ENCODE data around the gene CARMIL3. TPM values are rescaled to one million over a fixed set of nuclear protein-coding genes. Genes with fewer than 3 reads are reported as not detected.
"Not testable (repeated sequence)": the region's sequence is repeated elsewhere in the genome, so short reads cannot be mapped to it uniquely, and the experiment has no call there.

The CARMIL3 gene
- total RNA-seq, 1 donor from 2014 or later = 0.11 TPM

DNA sequence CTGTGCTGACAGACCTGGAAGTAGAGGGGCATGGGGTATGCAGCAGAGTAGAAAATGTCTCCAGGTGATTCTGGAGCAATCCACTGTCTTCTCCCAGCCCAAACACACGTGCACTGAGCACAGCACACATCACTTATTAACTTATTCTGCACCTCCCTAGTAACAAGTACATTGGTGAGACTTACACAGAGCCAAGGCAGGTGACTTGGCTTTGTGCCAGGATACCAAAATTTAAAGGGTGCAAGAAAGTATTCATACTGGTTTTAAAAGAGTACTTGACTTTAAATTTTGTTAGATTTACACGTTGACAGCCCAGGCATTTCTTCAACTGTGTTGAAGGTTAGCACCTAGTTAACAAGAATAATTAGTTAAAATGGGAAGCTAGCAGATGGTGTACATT is 11.1 kb upstream of the CARMIL3 start:
- H3K9me3 ChIP-seq (replicated peaks) = no peaks in the 10 kb centered on the region
- H3K36me3 ChIP-seq = no peaks in the 10 kb centered on the region
- no peaks in the 10 kb centered on the region for H3K27me3 ChIP-seq (ENCODE audit: low read depth)
- intact Hi-C loops (cut with micrococcal nuclease) = no loop called here
- DNase-seq = no peak
- H3K27ac ChIP-seq (replicated peaks) = no peak overlapping the region
- peaks cover 17% of the 10 kb centered on the region for H3K4me1 ChIP-seq
- TF ChIP-seq, protein P1, sequence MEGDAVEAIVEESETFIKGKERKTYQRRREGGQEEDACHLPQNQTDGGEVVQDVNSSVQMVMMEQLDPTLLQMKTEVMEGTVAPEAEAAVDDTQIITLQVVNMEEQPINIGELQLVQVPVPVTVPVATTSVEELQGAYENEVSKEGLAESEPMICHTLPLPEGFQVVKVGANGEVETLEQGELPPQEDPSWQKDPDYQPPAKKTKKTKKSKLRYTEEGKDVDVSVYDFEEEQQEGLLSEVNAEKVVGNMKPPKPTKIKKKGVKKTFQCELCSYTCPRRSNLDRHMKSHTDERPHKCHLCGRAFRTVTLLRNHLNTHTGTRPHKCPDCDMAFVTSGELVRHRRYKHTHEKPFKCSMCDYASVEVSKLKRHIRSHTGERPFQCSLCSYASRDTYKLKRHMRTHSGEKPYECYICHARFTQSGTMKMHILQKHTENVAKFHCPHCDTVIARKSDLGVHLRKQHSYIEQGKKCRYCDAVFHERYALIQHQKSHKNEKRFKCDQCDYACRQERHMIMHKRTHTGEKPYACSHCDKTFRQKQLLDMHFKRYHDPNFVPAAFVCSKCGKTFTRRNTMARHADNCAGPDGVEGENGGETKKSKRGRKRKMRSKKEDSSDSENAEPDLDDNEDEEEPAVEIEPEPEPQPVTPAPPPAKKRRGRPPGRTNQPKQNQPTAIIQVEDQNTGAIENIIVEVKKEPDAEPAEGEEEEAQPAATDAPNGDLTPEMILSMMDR (IDR thresholded peaks at IDR 0.05; ENCODE audit: borderline replicate concordance) = no peak
- no peak overlapping the region for H3K4me3 ChIP-seq

DNA sequence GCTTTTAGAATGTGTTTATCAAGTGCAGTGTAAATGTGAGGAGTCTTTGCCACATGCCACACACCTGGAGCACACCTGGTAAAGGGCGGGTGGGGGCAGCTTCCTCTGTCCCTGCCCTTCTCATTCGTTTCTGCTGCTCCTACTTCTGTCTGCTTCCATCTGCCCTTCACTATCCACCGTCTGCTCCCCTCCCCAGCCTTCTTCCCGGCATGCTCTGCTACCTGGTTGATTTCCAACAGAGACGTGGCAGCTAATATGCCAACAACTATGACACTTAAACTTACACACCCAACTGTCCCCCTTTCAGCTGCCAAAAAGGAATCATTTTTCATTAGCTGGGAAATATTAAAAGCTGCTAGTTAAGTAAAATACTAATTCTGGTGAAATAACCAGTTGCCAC is 9.1 kb upstream of the CARMIL3 start:
- DNase-seq = no peak
- Histone ChIP-seq H3K4me1 (no peaks in the 10 kb centered on the region), H3K36me3 (no peaks in the 10 kb centered on the region), H3K27me3 (ENCODE audit: low read depth) (no peaks in the 10 kb centered on the region), H3K4me3 (no peak overlapping the region), H3K9me3 (replicated peaks) (no peaks in the 10 kb centered on the region), H3K27ac (replicated peaks) (no peak overlapping the region)
- TF ChIP-seq, protein P1 (IDR thresholded peaks at IDR 0.05; ENCODE audit: borderline replicate concordance) = no peak
- intact Hi-C loops (cut with micrococcal nuclease) = no loop called here

DNA sequence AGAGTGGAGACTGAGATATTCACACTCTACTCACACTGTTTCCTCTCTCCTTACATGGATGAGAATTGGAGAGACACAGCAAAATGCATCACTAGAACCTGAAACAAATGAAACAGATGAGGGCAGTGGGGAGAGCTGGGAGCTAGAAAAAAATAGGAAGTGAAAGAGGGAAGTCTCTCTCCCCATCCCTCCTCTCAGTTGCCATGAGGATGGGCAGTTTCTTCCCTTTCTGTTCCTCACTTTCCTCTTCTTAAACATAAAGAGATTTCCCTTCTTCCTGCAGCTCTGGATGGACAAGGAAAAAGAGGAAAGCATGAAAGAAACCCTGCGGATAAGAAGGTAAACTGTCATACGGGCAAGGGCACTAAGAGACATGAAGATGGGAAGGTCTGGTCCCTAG is 2.8 kb upstream of the CARMIL3 start:
- H3K27me3 ChIP-seq (ENCODE audit: low read depth); intact Hi-C loops (cut with micrococcal nuclease); H3K27ac ChIP-seq (replicated peaks): not testable (repeated sequence)

GRCh38 chr14:24050753-24051152 is 1.1 kb upstream of the CARMIL3 start:
- peaks cover 17% of the 10 kb centered on the region for H3K27me3 ChIP-seq (ENCODE audit: low read depth)
- DNase-seq; H3K9me3 ChIP-seq (replicated peaks); intact Hi-C loops (cut with micrococcal nuclease); H3K36me3 ChIP-seq; H3K27ac ChIP-seq (replicated peaks); H3K4me3 ChIP-seq: not testable (repeated sequence)
- H3K4me1 ChIP-seq = peaks cover 18% of the 10 kb centered on the region

More for the DNA sequence above, 2.8 kb upstream of the CARMIL3 start:
- peaks cover 18% of the 10 kb centered on the region for H3K4me1 ChIP-seq
- H3K4me3 ChIP-seq; H3K9me3 ChIP-seq (replicated peaks); H3K36me3 ChIP-seq; DNase-seq: not testable (repeated sequence)

- Histone ChIP-seq H3K4me3 (peak overlapping the region; percentile 73), H3K9me3 (replicated peaks) (no peaks in the 10 kb centered on the region), H3K27ac (replicated peaks) (peak overlapping the region; percentile 56), H3K4me1 (peaks cover 18% of the 10 kb centered on the region), H3K27me3 (ENCODE audit: low read depth) (peaks cover 17% of the 10 kb centered on the region), H3K36me3 (no peaks in the 10 kb centered on the region)
- TF ChIP-seq, protein P1 (IDR thresholded peaks at IDR 0.05; ENCODE audit: borderline replicate concordance) = no peak
- intact Hi-C loops (cut with micrococcal nuclease) = no loop called here
- DNase-seq = no peak
These were observed 527 bp upstream of the CARMIL3 start for GRCh38 chr14:24051176-24051788.

GRCh38 chr14:24052656-24053547 is 1.1 kb downstream of the CARMIL3 start:
- Histone ChIP-seq H3K4me1 (peaks cover 18% of the 10 kb centered on the region), H3K36me3 (no peaks in the 10 kb centered on the region), H3K4me3 (peak overlapping the region; percentile 73), H3K27ac (replicated peaks) (no peak overlapping the region), H3K9me3 (replicated peaks) (no peaks in the 10 kb centered on the region), H3K27me3 (ENCODE audit: low read depth) (peaks cover 21% of the 10 kb centered on the region)
- DNase-seq = no peak
- TF ChIP-seq, protein P1 (IDR thresholded peaks at IDR 0.05; ENCODE audit: borderline replicate concordance) = no peak
- intact Hi-C loops (cut with micrococcal nuclease) = no loop called here

Data from left ventricle myocardium inferior (tissue), 1 donor.